UCSD-AML1 (cell line): ENCODE results near the gene FGD2.
"Not testable (repeated sequence)": the region's sequence is repeated elsewhere in the genome, so short reads cannot be mapped to it uniquely, and the experiment has no call there.

Experiments used
- DNase-seq: peaks from one replicate; lab custom pipeline; 2025; ENCODE audit not compliant: unreplicated experiment; lab: John Stamatoyannopoulos, UW

Gene FGD2

GRCh38 chr6:36989264-36989663, 16.2 kb upstream of the FGD2 start:
- no peak for DNase-seq

DNA sequence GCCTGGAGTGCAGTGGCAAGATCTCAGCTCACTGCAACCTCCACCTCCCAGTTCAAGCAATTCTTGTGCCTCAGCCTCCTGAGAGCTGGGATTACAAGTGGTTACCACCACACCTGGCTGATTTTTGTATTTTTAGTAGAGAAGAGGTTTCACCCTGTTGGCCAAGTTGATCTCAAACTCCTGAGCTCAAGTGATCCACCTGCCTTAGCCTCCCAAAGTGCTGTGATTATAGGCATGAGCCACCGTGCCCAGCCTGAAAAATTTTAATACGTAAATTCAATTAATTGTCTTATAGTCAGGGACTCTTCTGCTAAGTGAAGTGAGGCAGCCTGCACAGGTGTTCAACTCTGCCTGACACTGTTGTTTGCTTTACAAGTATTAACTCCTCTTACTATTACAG, 15.1 kb upstream of the FGD2 start:
- DNase-seq, result not testable (repeated sequence)

DNA sequence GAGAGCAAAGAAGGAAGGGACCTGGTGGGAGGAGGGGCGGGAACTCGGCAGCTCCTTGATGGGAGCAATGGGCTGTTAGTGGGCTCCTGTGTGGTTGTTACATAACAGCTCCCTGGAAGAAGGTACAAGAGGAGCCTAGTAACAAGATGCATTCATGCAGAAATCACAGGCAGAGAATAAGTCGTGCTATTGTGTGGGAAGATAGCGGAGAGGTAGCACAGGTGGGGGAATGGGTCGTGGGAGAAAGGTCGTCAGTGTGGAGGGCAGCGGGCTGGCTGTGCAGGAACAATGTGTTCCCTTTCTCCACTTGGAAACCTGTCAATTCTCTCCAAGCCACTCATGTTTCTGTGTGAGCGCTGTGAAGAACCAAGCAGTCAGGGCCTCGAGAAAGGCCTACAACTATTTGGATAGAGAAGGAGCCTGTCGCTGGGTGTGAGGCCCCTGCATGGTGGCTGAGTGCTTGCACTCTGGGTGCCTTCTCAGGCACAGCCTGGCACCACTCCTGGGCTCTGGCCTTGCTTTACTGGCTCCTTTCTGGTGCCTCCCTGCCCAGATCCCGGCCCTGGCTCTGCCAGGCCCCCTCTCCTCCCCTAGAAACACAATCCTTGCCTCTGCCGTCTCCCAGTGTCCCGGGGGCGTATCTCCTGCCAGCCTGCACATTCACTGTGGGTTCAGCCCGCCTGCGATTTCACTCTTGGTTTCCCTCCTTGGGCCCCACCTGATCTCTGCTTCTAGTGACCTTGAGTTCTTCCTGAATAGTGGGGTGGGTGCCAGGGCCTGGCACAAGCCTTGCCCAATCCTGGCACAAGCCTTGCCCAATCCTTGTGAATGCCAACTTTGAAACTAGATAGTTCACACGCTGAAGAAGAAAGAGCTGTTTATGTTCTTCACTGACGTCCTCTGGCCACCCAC, 7.4 kb upstream of the FGD2 start:
- no peak for DNase-seq

DNA sequence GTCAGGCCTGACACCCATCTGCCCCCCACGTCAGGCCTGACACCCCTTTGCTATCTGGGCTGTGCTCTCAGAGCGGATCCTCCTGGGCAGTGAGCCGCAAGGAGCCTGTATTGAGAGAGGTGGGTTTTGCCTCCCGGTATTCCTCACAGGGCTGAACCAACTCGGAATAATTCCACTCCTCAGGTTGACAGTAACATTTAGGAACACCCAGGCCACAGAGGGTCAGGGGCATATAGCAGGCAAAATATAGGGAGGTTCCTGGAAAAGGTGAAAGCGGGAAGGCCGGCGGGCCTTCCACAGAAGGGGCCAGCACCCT, 6.8 kb upstream of the FGD2 start:
- DNase-seq, result no peak

DNA sequence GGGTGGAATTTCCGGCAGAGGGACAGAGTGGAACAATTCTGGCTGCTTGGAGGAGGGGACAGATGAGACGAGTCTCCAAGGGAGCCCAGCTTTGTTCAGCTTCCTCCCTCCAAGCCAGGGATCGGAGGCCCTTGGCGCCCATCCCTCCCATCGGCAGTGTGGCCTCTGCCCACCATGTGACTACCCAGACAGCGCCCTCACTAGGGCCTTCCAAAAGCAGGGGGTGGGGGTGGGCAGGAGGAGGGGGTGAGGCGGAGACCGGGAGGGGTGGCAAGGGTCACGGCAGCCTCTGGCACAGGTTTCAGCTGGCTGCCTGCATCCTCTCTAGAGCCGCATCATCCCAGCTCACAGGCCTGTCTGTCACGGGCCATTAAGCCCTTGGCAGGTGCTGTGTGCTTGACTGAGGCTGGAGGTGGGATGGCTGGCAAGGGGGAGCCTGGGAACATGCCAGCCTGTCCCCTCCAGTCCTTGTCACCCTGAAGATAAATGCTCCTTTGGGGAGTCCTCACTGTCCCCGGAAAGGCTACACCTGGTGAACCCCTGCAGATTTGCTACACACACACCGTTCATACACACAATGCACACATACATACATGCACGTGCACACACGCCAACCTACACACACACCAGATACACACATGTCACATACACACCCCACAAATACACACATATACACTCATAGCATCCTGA, 6.2 kb upstream of the FGD2 start:
- DNase-seq, result no peak

DNA sequence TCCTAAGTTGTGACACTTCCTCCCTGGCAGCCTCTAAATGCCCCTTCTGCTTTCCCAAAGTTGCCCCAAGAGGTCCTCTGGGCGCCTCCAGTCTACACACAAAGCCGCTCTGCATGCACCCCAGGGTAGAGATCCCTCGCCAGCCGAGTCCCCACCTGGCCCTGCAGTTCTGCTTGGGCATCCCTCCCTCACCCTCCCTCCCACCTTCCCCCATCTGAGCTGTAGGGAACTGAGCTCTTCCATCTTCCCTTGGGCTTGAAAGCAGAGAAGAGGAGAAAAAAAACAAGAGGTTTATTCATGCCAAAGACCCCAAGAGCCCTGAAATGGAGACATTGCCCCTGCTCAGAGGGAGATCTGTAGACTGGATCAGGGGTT, 5.7 kb upstream of the FGD2 start:
- no peak for DNase-seq

DNA sequence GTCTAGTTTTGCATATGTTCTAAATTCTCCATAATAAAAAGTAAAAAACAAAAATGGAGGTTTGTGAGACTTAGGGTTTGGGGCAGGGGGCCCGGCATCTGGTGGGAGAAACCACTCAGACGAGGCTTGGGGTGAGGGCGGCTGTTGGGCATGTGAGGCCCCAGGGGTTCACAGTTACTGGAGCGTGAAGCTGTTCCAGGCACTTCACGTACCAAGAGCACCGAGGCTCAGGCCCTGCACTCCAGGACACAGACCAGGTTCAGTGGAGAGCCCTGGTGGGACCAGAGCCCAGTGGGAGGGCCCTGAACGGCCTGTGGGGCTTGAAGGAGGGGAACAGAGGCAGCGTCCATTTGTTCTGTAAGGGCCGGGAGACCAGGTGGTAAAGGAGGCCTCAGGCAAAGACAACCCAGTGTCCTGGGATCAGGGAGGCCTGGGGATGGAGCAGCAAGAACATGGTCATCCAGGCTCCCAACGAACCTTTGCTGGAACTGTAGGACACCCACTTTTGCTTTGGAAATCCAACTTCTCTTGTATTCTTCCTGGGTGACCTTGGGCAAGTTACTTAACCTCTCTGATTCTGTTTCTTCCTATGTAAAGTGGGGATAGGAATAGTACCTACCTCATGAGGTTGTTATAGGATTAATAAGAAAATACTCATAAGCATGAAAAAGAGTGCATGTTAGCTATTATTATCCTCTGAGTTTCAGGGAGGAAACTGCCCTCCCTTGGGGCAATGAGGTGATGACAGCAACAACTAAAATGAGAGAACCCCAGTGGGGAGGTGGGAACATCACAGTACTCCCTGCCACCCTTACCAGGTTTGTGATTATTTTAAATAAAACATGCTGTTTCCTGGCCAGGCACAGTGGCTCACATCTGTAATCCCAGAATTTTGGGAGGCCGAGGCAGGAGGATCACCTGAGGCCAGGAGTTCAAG, 1.1 kb upstream of the FGD2 start:
- no peak for DNase-seq

DNA sequence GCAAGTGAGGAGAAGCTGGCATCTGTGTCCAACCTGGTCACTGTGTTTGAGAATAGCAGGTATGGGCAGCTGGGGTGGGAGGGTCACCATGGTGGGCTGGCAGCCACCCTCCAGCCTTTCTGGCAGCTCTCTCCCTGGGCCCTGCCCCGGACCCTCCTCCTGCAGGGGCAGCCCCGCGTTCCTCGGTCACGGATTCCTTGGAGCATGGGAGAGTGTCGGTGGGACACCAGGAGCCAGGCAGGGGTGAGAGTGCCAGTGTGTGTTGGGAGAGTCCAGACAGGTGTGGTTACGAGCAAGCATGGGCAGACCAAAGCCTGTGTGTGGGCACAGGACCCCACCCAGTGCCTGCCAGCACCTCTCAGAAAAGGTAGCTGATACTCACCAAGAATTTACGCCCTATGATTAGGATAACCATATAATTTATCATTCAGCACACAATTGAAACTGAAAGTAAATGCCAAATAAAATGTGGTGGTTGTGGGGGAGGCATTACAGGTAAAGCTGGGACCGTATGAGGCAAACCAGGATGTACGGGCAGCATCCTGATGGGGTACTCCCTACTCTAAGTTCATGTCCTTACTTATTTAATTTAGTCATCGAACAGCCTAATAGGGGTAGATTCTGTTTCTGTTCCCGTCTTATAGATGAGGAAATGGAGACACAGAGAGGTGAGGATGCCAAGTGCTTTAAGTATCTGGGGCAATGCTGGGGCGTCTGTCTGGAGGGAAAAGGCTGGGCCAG, 542 bp downstream of the FGD2 start:
- no peak for DNase-seq

- DNase-seq, result no peak
These were observed 1.4 kb downstream of the FGD2 start for GRCh38 chr6:37006793-37007339.

DNA sequence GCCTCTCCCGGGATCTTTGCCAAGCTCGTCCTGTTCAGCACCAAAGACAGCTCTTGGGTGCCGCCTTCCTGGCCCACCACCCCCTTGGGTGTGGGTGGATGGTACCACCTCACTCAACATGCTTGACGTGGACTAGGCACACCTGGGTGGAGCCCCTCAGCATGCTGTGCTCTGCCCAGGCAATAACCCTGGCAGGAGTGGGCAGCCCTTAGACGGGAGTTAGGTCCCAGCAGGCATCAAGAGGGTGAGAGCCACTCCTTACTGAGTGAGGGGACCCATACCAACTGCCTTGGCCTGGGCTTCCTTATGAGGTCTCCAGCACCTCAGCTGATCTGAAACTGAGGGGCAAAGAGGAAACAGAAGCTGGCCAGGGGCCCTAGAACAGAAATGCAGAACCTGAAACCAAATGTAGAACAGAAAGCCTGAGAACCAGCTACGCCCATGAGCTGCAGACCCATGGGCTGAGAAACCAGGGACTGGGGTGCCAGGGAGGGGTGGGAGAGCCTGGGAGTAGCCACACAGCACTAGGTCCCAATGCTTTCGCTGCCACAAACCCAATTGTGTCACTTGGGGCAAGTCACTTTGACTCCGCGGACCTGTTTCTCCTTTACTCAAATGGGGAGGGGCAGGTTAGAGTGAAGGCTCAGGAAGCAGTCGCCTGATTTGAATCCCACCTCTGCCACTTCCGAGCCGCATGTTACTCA, 2.0 kb downstream of the FGD2 start:
- peak; percentile 26 for DNase-seq

- no peak for DNase-seq
These were observed 3.3 kb downstream of the FGD2 start for GRCh38 chr6:37008484-37009465.

DNA sequence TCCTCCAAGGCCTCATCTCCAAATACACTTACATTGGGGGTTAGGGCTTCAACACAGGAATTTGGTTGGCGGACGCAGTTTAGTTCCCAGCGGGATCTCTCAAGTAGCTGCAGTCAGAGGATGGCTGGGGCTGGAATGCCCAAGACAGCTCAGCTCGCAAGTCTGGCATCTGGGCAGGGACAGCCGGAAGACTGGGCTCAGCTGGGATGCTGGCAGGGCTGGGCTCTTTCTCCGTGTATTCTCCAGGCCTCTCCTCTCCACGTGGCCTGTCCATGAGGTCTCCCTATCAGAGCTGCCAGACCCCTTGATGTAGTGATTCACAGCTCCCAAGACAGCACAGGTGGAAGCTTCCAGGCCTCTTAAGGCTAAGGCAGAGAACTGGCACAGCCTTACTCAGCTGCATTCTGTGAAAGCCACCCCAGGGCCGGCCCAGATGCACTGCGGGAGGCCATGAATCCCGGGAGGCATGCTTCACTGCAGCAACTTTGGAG, 5.0 kb downstream of the FGD2 start:
- no peak for DNase-seq

DNA sequence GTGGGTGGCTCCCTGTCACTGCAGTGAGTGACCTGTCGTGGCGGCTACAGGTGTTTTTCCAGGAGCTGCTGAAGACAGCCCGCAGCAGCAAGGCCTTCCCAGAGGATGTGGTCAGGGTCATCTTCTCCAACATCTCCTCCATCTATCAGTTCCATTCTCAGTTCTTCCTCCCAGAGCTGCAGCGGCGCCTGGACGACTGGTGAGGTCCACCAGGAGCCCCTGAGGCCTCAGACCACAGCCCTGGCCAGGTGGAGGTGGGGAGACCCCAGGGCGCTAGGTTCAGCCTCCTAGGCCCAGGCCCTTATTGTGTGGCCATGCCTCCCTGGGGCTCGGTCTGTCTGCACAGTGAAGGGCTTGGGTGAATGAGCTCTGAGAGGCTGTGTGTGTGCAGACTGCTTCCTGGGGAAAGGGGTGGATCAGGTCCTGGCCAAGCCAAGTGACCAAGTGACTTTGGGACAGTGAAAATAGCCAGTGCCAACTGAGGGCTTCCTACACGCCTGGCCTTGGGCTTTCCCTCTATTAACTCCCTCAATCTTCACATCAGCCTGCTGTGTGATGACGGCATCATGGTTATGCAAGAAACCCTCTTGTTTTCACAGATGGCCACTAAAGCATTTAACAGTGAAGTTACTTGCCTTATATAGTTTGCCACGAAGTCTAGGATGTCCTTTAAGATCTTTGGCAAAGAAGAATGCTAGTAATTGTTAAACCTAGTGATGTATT, 6.4 kb downstream of the FGD2 start:
- DNase-seq, result no peak

- no peak for DNase-seq
These were observed 8.3 kb downstream of the FGD2 start for GRCh38 chr6:37013516-37014491.

DNA sequence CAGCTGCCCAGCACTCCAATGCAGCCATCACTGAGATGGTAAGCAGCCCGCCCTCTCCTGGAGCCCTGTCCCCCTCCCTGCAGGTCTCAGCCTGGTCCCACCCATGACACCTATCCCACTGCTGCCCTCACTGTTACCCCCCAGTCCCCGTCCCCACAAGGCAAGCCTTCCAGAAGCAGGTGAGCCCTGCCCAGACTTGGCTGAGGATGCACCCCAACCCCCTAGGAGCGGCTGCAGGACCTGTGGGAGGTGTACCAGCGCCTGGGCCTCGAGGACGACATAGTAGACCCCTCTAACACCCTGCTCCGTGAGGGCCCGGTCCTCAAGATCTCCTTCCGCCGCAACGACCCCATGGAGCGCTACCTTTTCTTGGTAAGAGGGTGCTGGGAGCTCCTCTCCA, 9.2 kb downstream of the FGD2 start:
- no peak for DNase-seq

DNA sequence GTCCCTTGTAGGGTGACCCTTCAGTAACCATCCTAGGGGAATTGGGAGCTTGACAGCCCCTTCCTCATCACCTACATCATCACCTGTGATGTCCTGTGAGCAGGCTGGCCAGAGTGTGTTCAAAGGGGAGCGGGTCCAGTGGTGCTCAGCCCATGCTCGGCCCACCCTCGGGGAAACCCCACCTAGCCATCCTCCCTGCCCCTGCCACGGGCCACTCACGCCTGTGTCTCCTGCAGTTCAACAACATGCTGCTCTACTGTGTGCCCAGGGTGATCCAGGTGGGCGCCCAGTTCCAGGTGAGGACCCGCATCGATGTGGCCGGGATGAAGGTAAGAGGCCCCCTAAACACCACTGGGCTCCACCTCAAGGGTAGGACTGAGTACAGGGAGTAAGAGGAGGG, 10.1 kb downstream of the FGD2 start:
- DNase-seq, result no peak

GRCh38 chr6:37016995-37017394, 11.5 kb downstream of the FGD2 start:
- DNase-seq, result no peak
